ENCODE results near the gene NAPSA. TPM values are rescaled to one million over a fixed set of nuclear protein-coding genes. Genes with fewer than 3 reads are reported as not detected.

The NAPSA gene
- total and polyA plus RNA-seq, 9 of the 15 experiments (the other 6 are each of a cell fraction or from before 2014, with no cell fraction given), result 0.25 to 1.9 (median 0.69) TPM

GRCh38 chr19:50329146-50329925, 36.1 kb downstream of the NAPSA start, which contains the start of gene KCNC3 (continued):
- no peak for TF ChIP-seq CUX1 (CRISPR knock-in tag; IDR thresholded peaks at IDR 0.05)
- no peak for TF ChIP-seq PPARD (CRISPR knock-in tag; IDR thresholded peaks at IDR 0.05)
- peak; percentile 13; the same call in 1 of the 2 replicates for TF ChIP-seq MYC (IDR thresholded peaks at IDR 0.05; ENCODE audit: low read depth, low read length)
- TF ChIP-seq MYC (CRISPR knock-in tag; IDR thresholded peaks at IDR 0.05; ENCODE audit: borderline replicate concordance, low read depth), result 0 out of 2 replicates have a peak, but pooled peaks have one; percentile 56
- no peak for TF ChIP-seq PCBP2 (IDR thresholded peaks at IDR 0.05; ENCODE audit: low read depth, low read length, poor library complexity, severe bottlenecking)
- no peak for TF ChIP-seq ETS2 (tag; IDR thresholded peaks at IDR 0.05; ENCODE audit: borderline replicate concordance, poor library complexity, severe bottlenecking)
- TF ChIP-seq ZNF699 (CRISPR knock-in tag; IDR thresholded peaks at IDR 0.05; ENCODE audit: insufficient replicate concordance), result no peak
- TF ChIP-seq KHSRP (IDR thresholded peaks at IDR 0.05), result no peak
- TF ChIP-seq, protein P1, sequence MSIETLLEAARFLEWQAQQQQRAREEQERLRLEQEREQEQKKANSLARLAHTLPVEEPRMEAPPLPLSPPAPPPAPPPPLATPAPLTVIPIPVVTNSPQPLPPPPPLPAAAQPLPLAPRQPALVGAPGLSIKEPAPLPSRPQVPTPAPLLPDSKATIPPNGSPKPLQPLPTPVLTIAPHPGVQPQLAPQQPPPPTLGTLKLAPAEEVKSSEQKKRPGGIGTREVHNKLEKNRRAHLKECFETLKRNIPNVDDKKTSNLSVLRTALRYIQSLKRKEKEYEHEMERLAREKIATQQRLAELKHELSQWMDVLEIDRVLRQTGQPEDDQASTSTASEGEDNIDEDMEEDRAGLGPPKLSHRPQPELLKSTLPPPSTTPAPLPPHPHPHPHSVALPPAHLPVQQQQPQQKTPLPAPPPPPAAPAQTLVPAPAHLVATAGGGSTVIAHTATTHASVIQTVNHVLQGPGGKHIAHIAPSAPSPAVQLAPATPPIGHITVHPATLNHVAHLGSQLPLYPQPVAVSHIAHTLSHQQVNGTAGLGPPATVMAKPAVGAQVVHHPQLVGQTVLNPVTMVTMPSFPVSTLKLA (conservative IDR thresholded peaks at IDR 0.05), result peak in 1 of 2 experiments; percentile 49; a peak in 2 of 4 replicates
- TF ChIP-seq FOXA1 (IDR thresholded peaks at IDR 0.05; ENCODE audit: borderline replicate concordance), result no peak
- TF ChIP-seq CBX3 (IDR thresholded peaks at IDR 0.05; ENCODE audit: borderline replicate concordance in 1 of 2, low read length in 2 of 2), result no peak
- TF ChIP-seq, protein P2, sequence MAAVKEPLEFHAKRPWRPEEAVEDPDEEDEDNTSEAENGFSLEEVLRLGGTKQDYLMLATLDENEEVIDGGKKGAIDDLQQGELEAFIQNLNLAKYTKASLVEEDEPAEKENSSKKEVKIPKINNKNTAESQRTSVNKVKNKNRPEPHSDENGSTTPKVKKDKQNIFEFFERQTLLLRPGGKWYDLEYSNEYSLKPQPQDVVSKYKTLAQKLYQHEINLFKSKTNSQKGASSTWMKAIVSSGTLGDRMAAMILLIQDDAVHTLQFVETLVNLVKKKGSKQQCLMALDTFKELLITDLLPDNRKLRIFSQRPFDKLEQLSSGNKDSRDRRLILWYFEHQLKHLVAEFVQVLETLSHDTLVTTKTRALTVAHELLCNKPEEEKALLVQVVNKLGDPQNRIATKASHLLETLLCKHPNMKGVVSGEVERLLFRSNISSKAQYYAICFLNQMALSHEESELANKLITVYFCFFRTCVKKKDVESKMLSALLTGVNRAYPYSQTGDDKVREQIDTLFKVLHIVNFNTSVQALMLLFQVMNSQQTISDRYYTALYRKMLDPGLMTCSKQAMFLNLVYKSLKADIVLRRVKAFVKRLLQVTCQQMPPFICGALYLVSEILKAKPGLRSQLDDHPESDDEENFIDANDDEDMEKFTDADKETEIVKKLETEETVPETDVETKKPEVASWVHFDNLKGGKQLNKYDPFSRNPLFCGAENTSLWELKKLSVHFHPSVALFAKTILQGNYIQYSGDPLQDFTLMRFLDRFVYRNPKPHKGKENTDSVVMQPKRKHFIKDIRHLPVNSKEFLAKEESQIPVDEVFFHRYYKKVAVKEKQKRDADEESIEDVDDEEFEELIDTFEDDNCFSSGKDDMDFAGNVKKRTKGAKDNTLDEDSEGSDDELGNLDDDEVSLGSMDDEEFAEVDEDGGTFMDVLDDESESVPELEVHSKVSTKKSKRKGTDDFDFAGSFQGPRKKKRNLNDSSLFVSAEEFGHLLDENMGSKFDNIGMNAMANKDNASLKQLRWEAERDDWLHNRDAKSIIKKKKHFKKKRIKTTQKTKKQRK (IDR thresholded peaks at IDR 0.05; ENCODE audit: borderline replicate concordance, low read depth, low read length), result no peak
- TF ChIP-seq PURB (CRISPR knock-in tag; IDR thresholded peaks at IDR 0.05; ENCODE audit: low read depth), result no peak
- TF ChIP-seq, protein P3, sequence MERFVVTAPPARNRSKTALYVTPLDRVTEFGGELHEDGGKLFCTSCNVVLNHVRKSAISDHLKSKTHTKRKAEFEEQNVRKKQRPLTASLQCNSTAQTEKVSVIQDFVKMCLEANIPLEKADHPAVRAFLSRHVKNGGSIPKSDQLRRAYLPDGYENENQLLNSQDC (CRISPR knock-in tag; IDR thresholded peaks at IDR 0.05), result peak; percentile 18; the same call in 1 of the 2 replicates
- TF ChIP-seq KAT2B (IDR thresholded peaks at IDR 0.05; ENCODE audit: low read depth, low read length), result no peak

Data from K562 (cell line).